Measurements from ENCODE around the gene RAB37.

DNA sequence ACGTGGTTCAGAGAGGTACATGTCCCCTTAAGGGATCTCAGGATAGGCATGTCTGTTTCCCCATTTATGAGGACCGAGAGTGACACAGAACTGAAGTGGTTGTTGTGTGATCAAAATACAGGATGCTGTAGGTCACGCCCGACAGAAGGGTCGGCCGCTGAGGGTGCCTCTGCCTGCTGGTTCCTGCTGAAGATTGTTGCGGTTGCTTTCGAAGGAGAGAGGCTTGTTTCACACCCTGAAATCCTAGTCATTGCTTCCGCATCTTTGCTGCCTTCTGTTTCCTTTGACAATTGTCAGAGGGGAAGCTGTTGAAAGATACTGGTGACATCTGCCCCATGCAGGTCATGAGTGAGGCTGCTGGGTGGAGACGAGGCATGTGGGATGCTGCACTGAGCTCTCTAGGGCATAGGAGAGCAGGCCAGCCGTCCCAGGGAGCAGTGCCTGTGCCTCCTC is 42.9 kb downstream of the RAB37 start:
- TF ChIP-seq, protein P1, sequence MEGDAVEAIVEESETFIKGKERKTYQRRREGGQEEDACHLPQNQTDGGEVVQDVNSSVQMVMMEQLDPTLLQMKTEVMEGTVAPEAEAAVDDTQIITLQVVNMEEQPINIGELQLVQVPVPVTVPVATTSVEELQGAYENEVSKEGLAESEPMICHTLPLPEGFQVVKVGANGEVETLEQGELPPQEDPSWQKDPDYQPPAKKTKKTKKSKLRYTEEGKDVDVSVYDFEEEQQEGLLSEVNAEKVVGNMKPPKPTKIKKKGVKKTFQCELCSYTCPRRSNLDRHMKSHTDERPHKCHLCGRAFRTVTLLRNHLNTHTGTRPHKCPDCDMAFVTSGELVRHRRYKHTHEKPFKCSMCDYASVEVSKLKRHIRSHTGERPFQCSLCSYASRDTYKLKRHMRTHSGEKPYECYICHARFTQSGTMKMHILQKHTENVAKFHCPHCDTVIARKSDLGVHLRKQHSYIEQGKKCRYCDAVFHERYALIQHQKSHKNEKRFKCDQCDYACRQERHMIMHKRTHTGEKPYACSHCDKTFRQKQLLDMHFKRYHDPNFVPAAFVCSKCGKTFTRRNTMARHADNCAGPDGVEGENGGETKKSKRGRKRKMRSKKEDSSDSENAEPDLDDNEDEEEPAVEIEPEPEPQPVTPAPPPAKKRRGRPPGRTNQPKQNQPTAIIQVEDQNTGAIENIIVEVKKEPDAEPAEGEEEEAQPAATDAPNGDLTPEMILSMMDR (IDR thresholded peaks at IDR 0.05) = no peak
- no peak for TF ChIP-seq POLR2A (IDR thresholded peaks at IDR 0.05)

Data from tibial nerve (tissue), 3 donors.